Measurements from ENCODE around the gene SCUBE1.
"Not testable (repeated sequence)": the region's sequence is repeated elsewhere in the genome, so short reads cannot be mapped to it uniquely, and the experiment has no call there.

Gene SCUBE1

DNA sequence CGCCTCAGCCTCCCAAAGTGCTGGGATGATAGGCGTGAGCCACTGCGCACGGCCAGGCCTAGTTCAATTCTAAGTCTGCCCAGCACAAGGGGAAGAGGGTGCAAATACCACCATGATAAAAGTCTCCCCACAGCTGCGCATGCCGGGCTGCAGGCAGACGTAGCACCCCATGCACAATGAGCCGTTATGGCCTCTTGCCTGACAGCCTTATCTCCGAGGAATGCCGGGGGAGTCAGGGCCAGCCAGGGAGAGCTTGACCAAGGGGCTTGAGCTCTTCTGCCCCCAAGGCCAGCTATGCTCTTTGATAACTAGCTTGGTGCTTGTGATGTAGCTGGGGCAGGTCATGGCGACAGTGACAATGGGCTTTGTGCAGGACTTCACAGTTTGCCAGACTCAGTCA lies 13.7 kb upstream of the SCUBE1 start:
- DNase-seq (ENCODE audit: low read depth) = no peak

DNA sequence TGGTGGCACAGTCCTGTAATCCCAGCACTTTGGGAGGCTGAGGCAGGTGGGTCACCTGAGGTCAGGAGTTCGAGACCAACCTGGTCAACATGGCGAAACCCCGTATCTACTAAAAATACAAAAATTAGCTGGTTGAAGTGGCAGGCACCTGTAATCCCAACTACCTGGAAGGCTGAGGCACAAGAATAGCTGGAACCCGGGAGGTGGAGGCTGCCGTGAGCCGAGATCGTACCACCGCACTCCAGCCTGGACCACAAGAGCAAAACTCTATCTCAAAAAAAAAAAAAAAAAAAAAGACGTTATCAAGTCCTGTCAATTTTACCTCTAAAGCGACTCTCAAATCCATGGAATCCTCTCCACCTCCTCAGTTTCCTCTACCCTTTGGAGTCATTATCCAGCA lies 12.5 kb upstream of the SCUBE1 start:
- not testable (repeated sequence) for DNase-seq (ENCODE audit: low read depth)

DNA sequence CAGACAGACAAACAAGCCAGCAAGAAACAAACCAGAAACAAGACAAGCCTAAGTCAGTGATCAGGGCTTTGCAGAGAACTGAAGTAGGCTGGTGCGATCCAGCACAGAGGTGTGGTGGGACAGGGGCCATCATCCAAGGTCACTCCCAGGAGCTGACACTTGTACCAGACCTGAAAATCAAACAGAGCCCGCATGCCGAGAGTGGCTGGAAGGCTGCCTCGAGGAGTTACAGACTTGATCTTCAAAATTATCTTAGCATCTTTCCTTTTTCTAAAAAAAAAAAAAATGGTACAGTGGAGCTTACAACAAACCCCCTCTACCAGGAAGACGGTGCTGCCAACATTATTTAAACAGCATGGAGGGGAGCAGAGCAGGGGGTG lies 8.8 kb upstream of the SCUBE1 start:
- no peak for DNase-seq (ENCODE audit: low read depth)

DNA sequence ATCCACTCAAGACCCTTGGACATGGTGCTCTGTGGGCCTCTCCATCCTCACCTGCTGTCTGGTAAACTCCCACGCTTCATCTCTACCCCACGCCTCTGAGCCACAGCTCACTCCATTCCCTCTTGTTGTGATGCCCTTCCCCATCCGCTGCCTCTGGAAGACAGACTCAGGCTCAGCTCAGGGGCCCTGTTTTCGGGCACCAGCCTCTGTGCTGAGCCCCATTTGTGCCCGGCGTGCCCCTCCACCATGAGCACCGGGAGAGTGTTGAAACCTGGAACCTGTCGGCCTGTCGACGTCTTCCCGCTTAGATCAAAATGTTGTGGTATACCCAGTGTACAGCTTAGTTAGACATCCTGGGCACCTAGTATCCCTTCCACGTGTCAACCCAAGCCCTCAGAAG lies 6.5 kb upstream of the SCUBE1 start:
- no peak for DNase-seq (ENCODE audit: low read depth)

DNA sequence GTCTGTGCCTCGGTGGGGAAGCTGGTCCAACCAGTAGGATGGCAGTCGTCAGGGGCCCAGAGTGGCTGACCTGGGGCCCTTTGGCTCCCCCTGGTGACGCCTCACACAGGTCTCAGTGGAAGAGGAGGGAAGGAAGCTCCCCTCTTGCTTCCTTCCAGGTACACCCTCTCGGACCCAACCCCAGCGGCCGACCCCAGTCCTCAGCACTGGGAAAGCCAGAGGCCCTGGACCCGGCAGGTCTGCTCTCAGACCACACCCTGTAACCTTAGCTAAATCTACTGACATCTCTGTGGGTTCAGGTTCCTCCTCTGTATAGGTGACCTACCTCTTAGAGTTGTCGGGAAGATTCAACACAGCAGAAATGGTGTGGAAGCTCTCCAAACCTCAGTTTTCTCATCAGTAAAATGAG lies 3.4 kb upstream of the SCUBE1 start:
- DNase-seq (ENCODE audit: low read depth) = peak; percentile 50

DNA sequence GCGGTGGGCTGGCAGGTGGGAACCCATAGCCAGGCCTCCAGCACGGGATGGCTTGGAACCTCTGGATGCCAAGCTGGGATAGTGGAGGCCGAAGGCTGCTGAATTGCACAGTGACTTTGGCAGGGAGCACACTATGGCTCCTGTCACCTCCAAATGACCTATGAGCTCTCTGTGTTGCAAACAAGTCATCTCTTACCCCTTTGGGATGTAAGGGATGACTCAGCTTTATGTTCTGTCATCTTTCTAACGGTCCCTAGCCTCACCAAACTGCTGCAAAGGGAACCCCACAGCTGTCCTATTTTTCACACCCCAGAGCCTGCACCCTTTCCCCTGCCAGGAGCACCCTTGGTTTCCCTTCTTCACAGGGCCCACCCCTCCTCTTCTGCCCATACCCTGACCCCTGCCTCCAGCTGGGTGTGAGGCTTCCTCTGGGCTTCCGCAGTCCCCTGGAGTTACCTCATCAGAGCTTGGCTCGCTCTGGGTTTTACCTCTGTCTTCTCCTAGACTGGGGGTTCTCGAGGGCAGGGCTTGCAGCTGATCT lies 2.7 kb upstream of the SCUBE1 start:
- no peak for DNase-seq (ENCODE audit: low read depth)

DNA sequence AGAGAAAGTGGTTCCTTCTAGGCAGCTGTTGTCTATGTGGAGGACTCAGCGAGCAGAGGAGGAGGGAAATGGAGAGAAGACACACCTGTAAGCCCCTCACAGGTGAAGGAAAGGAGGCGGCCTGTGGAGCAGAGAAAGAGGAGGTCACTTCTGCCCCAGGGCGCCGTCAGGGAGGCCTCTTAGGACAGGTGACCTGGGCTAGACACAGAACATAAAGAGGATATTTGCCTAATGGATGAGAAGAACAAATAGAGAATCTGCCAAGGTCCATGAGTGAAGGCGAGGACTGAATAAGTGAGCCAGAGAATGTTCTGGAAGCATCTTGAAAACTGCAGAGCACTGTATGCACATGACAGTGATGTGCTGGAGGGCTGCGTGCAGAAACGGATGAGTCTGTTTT lies 2.2 kb upstream of the SCUBE1 start:
- DNase-seq (ENCODE audit: low read depth) = no peak

DNA sequence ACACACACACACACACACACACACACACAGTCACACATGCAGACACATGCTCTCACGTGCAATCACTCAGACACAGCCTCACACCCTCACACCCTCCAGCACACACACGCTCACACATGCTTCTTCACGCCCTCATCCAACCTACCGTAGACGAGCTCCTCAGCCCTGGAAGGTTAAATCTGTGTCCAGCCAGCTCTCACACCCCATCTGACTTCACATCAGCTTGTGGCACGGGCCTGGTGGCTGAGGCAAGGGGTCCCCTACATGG lies 1.3 kb upstream of the SCUBE1 start:
- DNase-seq (ENCODE audit: low read depth) = no peak

DNA sequence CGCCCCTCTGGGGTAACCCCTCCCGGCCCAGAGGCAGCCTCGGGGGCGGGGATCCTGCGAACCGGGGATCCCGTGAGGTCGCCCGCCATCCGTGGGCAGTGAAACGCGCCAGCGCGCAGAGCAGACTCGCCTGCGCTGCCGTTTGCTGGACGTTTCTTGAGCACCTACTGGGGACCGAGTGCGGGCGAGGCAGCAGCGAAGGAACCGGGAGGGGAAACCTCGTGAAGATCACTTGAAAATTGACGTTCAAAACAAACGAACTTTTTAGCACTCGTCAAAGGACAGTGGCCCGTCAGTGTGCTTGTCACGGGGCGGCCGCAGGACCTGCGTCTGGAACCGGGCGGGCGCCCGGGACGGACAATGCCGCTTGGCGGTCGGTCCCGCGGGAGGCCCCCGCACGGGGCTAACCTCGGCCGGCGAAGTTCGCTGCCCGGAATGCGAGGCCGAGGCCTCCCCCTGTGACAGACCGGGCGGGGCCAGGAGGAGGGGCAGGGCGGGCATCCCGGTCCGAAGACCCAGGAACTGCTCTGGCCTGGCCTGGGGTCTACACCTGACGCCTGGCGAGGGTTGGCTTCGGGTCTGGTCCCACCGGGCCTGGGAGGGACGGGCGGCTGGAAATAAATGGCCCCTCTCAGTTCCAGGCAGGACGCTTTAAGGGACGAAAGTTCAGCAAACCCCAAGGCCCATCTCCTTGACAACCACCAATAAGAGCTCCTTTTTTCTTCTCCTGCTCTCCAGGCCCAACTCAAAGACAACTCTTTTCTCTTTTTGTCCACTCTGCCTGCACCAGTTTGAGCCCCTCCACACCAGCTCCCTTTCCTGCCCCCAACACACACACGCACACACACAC lies 723 bp upstream of the SCUBE1 start:
- DNase-seq (ENCODE audit: low read depth) = no peak

DNA sequence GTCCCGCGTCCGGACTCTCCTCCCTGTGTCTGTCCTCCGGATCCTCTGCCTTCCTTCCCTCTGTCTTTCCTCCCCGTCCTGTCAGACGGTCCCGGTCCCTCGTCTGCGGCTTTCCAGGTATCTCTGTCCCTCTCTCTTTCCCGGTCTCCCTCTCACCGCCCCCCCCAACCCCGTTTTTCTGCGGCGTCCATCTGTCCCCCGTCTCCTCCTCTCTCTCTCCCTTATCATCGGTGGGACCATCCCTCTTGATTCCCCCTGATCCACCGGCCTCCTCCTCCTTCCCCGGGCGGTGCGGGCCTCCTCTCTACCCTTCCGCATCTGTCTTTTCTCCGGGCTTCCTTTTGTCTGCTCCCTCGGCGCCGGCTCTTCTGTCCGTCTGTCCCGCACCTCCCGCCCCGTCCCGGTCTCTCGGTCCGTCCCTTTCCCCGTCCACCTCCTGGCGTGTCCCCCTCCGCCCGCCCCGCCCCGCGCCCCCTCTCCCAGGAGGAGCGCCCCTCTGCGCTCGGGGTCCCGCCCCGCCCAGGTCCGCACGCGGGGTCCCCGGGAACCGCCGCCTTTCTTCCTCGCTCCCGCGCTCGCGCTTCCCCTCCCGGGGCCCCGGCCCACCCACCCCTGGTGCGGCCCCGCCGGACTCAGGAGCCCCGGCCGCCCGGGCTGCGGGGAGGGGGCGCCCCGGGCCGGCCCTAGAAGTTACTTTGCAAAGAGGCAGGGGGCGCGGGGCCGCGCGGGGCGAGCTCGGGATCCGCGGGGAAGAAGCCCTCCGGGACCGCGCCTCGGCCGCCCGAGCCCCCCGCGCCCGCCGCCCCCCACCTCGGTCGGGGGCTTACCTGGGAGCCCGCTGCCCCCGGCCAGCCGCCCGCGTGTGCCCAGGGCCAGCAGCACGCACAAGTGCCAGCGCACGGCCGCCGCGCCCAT lies 568 bp downstream of the SCUBE1 start:
- DNase-seq (ENCODE audit: low read depth) = no peak

DNA sequence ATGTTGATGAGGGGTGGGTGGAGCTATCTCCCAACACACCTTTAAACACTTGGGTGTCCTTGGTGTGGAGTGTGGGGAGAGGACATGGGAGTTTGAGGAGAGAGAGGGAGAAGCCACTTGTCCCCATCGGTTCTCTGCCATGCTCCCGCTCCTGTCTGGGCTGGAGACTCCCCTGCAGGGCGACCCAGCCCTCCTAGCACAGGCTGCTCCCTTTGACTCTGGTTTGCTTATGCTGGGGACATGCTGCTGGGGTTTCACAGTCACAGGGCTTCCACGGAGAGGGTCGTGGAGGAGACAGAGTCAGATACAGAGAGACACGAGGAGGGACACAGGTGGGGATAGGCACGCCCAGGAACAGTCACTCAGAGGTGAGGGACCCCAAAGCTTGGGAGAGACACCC lies 1.6 kb downstream of the SCUBE1 start:
- DNase-seq (ENCODE audit: low read depth) = no peak

DNA sequence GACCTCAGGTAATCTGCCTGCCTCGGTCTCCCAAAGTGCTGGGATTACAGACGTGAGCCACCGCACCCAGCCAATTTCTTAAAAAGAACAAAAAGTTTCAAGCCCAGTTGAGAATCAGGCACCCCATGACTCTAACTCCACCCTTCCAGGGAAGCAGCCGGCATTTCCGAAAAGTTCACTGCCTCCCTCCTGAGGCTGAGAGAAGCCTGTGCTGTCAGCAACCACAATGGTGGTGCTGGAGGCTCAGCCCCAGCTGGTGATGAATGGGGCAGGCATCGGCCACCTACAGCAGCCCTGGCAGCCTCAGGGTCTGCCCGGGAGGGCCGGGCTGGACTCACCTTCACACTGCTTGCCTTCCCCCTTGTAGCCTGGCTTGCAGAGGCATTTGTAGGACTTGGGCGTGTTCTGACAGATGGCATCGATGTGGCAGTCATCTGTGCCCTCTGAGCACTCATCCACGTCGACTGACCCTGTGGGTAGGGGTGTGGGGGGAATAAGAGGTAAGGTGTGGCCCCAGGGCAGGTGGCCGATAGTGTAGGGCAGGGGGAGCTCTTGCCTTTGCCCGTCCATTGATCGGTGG lies 4.3 kb downstream of the SCUBE1 start:
- DNase-seq (ENCODE audit: low read depth) = no peak

DNA sequence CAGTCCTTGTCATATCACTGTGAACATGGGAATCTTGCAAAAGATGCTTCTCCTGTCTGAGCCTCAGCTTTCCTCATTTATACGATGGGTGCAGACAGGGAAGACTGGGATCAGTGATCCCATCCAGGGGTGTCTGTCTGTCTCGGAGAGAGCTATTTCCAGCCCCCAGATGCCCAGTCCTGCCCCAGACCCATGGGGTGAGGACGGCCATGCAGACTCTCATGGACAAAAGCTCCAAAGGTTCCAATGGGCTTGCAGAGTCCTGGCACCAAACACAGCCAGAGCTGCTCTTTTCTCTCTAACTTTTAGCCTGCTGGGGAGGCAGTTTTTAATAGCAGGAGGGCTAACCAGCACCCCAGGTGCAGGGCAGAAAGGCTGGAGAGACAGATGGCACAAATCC lies 5.2 kb downstream of the SCUBE1 start:
- no peak for DNase-seq (ENCODE audit: low read depth)

DNA sequence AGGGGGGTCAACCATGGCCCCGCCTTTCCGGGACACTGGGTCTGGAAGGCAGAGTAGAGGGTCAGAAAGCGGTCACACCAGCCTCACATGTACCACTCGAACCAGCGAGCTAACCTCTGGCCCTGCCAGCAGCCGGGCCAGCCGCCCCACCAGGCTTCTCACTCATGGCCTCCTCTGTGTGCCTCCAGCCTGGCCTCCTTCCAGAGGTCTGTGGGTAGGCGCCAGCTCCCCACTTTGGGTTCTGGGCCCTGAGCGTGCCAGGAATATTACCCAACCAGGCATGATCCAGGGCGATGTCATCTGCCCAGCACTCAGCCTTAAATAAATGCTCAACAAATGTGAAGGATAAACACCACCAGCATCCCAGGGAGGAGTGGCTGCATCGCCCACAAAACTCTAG lies 5.8 kb downstream of the SCUBE1 start:
- no peak for DNase-seq (ENCODE audit: low read depth)

DNA sequence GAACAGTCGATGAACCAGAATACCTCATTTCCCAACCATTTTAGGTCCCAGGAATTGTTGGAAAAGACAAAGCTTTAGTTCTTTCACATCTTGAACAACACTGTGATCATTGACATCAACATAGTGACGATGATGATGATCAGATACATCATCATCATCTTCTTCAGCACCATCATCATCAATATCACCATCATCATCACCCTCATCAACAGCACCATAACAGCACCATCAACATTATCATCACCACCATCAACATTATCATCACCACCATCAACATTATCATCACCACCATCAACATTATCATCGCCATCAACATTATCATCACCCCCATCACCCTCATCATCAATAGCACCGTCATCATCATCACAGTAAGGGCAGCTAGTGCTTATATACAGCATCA lies 8.8 kb downstream of the SCUBE1 start:
- no peak for DNase-seq (ENCODE audit: low read depth)

DNA sequence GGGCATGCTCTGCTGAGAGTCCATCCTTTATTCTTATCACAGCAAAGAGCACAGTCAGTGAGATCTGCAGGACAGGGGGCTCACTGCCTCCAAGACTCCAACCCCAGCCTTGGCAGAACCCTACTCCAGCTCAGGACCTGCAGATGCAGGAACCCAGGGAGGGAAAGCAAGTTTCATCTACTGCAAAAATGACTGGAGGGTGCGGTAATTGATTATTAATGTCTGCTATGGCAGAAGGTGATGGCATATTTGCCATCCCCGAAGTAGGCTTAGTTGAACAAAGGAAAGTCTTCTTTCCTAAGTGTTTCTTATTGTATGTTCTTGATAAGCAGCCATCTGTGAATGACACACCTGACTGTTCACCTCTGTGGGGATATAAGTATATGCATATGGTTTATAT lies 9.2 kb downstream of the SCUBE1 start:
- no peak for DNase-seq (ENCODE audit: low read depth)

DNA sequence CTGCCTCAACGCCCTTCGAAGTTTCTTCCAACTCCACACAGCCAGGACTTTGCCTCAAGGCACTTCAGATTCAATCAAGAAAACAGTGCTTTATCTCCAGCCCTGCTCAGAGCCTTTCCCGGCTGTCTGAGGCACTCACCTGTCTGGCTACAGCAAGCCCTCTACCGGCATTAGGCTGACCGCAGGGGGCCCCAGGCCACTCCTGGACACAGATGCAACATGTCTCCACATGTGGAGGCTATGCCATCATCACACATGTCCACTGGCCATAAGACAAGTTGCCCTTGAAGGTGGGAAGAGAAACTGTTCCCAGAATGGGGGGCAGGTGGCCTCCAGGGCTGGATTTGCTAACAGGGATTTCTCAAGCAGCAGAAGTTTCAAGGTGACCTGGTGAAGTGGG lies 10.0 kb downstream of the SCUBE1 start:
- DNase-seq (ENCODE audit: low read depth) = no peak

DNA sequence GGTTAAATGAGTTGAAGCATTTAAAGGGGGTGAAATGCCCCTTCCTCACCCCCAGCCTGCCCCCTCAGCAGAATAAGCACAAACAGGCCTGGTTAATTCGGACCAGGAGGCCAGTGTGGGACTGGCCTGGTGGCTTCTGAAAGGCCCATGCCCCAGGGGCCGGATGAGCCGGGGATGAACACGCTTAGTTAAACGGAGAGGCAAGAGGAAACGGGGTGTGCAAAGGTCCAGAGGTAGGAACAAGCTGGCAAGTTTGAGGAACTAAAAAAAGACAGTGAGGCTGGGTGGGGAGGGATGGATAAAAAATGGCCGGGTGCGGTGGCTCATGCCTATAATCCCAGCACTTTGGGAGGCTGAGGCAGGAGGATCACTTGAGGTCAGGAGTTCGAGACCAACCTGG lies 11.5 kb downstream of the SCUBE1 start:
- no peak for DNase-seq (ENCODE audit: low read depth)

DNA sequence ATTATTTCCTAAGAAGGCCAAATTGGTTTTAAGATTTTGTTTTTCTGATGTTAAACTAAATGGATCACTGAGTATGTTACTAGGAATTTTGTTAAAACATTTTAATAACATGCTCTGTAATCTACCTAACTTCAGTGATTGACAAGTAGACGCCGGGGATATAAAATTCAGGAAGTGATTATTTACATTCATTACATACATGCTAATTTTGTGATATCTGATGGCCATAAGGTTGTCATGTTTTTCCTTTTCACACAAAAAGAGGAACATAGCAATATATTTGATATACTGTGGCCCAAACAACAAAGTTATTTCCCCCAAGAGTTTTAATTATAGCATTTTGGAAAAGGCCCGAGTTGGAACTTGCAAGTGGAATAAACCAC lies 12.1 kb downstream of the SCUBE1 start:
- no peak for DNase-seq (ENCODE audit: low read depth)

DNA sequence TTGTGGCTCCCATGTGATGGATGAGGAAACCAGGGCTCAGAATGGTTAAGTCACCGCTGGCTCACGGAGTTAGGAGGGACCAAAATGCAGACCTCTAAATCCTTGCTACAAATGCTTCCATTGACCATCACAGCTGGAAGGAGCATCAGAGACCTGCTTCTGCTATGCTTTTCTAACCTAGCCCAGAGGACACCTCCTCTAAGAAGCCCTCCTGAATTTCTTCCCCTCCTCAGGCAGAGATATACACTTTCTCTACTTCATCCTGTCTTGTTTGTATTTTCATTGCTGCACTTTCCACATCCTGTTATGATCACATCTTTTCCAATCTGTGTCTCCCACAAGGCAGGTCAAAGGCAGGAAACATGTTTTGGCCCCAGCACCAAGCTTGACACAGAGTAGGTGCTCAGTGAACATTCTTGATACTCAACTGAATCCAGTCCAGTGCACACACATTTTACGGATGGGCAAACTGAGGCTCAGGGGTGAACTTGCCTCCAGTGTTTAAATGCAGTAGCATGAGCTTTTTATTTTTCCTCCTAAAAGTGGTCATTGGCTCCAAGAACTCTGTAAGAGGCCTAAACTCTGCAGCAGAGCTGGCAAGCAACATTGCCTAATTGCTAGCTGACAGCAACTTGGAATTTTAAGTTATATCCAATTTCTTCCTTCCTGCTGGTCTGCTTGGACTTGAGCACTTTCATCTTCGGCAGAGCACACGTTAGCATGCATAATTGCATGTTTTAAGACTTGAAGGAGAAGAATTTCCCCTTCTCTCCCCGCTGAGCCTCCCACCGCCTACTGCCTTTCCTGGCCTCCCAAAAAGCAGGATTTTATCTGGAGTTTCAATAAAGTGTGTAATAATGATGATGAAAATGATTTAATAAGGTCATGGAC lies 12.7 kb downstream of the SCUBE1 start:
- no peak for DNase-seq (ENCODE audit: low read depth)

DNA sequence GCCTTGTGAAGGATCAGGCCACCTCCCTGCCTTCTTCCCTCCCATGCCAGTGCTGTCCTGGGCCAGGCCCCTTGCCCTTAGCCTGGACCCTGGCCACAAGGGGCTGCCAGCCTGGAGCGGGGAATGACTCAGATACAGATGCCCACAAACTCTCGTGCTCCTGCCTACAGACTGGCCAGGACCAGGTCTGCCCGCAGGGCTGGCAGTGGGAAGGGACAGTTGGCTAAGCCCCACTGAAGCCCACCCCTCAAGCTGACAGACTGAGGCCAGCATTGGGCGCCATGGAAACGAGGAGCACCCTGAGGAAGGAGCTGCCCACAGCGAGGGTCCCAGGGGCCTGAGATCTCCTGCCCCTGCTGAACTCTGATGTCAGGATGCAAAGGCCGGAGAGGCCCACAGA lies 14.1 kb downstream of the SCUBE1 start:
- DNase-seq (ENCODE audit: low read depth) = no peak

DNA sequence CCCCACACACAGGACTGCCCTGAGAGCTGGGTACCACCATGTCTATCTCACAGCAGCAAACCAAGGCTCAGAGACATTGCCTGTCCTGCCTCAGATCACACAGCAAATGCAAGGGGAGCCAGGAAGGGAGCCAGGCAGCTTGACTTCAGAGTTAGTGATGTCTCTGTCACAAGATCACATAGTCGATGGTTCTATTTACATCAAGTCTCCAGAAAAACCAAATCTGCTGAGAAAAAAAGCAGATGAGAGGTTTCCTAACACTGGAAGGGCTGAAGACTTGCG lies 16.1 kb downstream of the SCUBE1 start:
- no peak for DNase-seq (ENCODE audit: low read depth)

Measured in stimulated activated CD8-positive, alpha-beta memory T cell treated with anti-CD3 and anti-CD28 coated beads, Interleukin-12 subunit alpha, Interleukin-12 subunit beta, amount 100 ng/mL, for 1 hour (primary cell).